ENCODE results near the gene PRKCQ. TPM values are rescaled to one million over a fixed set of nuclear protein-coding genes. Genes with fewer than 3 reads are reported as not detected.

Gene PRKCQ
- total and polyA plus RNA-seq, 2 of the 4 experiments (the other 2 are of a cell fraction): under 0.01 to 0.03 TPM

DNA sequence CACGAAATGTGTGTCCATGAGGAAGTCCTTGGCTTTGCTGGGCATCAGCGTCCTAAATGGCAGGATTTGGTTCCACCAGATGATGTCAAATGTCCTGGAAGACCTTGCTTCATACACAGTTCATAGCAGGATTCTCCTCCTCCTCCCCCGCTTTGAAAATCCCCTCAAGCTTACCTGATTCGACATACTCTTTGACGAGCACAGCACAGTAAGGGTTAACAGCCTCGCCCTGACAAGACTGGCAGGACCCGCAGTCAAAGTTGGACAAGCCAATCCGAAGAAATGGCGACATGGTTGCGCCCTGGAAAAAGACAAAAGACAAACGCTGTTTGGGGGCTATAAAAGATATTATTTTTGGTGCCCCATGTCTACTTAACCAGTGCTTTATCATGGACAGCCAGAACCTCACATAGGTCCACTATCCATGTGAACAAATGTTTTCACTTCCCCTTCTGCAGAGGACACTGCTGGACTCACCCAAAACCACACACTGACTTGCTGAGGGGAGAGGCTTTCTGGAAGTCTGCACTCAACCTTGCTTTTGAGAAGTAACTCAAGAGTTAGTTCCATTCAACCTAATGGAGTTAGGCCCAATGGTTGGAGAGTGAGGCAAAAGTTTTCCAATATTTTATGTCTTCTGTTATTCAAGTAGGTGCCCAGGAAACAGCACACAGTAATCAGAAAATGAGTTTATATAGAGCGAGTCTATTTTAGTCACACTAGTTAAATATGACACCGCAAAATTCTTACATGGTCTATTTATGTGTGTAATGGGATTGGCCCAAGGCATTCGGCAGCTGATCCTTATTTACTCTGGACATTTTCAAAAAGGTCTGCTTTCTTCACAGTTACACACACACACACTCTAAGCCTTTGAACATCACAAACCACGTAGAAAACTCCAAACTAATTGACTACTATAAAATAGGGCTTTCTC is 65.0 kb downstream of the PRKCQ start (continued):
- no peak for TF ChIP-seq NFE2L2 (IDR thresholded peaks at IDR 0.05; ENCODE audit: low read depth, low read length)

DNA sequence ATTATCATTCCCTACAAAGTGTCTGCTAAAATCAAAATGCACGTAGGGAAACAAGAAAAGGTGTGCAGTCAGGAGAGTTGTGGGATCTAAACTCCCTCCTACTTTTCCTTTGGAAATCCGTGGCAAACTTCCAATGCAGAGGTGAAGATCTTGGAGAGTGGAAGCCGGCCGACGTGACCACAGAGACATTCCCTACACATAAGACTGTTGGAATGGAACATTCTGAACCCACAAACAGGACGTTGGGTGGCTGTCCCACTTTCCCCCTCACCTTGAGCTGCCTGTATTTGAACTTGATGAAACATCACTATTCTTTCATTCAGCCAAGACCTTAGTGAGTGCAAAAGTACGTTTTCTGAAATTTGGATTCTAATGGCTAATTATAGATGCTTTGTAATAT is 65.9 kb downstream of the PRKCQ start:
- DNase-seq (no peak), ATAC-seq (ENCODE audit: low read depth) (no peak)
- WGBS, 2 experiments (ENCODE audit: extremely low coverage in 2 of 2, insufficient read length in 1 of 2): no CpG with 5 or more reads among the region's 7 CpGs
- Histone ChIP-seq H4K5ac (ENCODE audit: low read depth, low read length) (no peak overlapping the region), H3K4ac (ENCODE audit: low read depth, low read length) (no peak overlapping the region), H3K36me3 (ENCODE audit: control insufficient read depth, insufficient read depth, low read length) (no peaks in the 10 kb centered on the region), H2BK20ac (ENCODE audit: low read depth, low read length) (no peak overlapping the region), H2BK15ac (ENCODE audit: low read depth, low read length) (no peak overlapping the region), H4K91ac (ENCODE audit: insufficient read depth, low read depth, low read length) (no peak overlapping the region), H3K14ac (replicated peaks; ENCODE audit: low read depth, low read length) (no peak overlapping the region), H3K27ac (ENCODE audit: insufficient read depth, low read length) (no peak overlapping the region), H3K9me1 (ENCODE audit: insufficient read depth, low read length) (no peaks in the 10 kb centered on the region), H3K9me3 (ENCODE audit: control insufficient read depth, insufficient read depth, low read length) (no peaks in the 10 kb centered on the region), H3K18ac (ENCODE audit: low read depth, low read length) (no peak overlapping the region), H2AFZ (replicated peaks; ENCODE audit: low read length, poor library complexity) (no peak overlapping the region), H4K8ac (ENCODE audit: low read depth in 2 of 2, low read length in 2 of 2) (no peak overlapping the region), H3K4me1 (ENCODE audit: control insufficient read depth, insufficient read depth, low read length) (no peaks in the 10 kb centered on the region), H3K56ac (ENCODE audit: extremely low read depth, insufficient read depth, low read length) (no peak overlapping the region), H3K27me3 (ENCODE audit: control insufficient read depth, insufficient read depth, low read length) (peaks cover 13% of the 10 kb centered on the region), H3K9ac (ENCODE audit: low read depth, low read length) (no peak overlapping the region), H2AK5ac (ENCODE audit: low read depth, low read length) (no peak overlapping the region), H2BK5ac (ENCODE audit: low read depth, low read length, poor library complexity, severe bottlenecking) (no peak overlapping the region), H3K79me1 (ENCODE audit: low read depth in 1 of 2, low read length in 2 of 2) (no peaks in the 10 kb centered on the region), H2AK9ac (replicated peaks; ENCODE audit: low read depth, low read length, poor library complexity) (no peak overlapping the region), H2BK120ac (ENCODE audit: low read depth, low read length) (no peak overlapping the region), H3K4me2 (ENCODE audit: low read depth, low read length) (no peak overlapping the region), H3K4me3 (ENCODE audit: insufficient read depth, low read depth, low read length) (no peak overlapping the region), H3K23ac (ENCODE audit: low read depth, low read length) (no peak overlapping the region), H4K20me1 (ENCODE audit: insufficient read depth, low read length) (no peaks in the 10 kb centered on the region)
- in situ Hi-C loops (cut with MboI; ENCODE audit: low sequenced_read_pairs) (no loop called here), intact Hi-C loops (cut with micrococcal nuclease) (no loop called here), dilution Hi-C loops (cut with HindIII; ENCODE audit: low sequenced_read_pairs, unreplicated experiment) (no loop called here)
- no TSS peak for BruUV-seq (replicated peaks)
- no peak for TF ChIP-seq CEBPB (IDR thresholded peaks at IDR 0.05; ENCODE audit: low read depth, low read length)
- no peak for TF ChIP-seq SMC3 (IDR thresholded peaks at IDR 0.05; ENCODE audit: low read depth, low read length)
- no peak for TF ChIP-seq NFE2L2 (IDR thresholded peaks at IDR 0.05; ENCODE audit: low read depth, low read length)
- no peak for TF ChIP-seq POLR2A (IDR thresholded peaks at IDR 0.05; ENCODE audit: low read depth, low read length)
- TF ChIP-seq RCOR1 (IDR thresholded peaks at IDR 0.05; ENCODE audit: insufficient replicate concordance, low read length): no peak
- TF ChIP-seq CHD1 (IDR thresholded peaks at IDR 0.05; ENCODE audit: low read depth, low read length): no peak
- TF ChIP-seq MXI1 (IDR thresholded peaks at IDR 0.05; ENCODE audit: borderline replicate concordance, low read depth, low read length): no peak
- TF ChIP-seq RFX5 (IDR thresholded peaks at IDR 0.05; ENCODE audit: low read depth, low read length): no peak
- POLR2A ChIA-PET (ENCODE audit: unreplicated experiment): no interaction called here
- CTCF ChIA-PET: no interaction called here
